Pancreas (tissue), 10 donors: ENCODE data around the gene EEIG2. TPM values are rescaled to one million over a fixed set of nuclear protein-coding genes. Genes with fewer than 3 reads are reported as not detected.

Experiments used
- ATAC-seq, 4 donors: fragments of 200-7000 bp; cut with Tn5 transposase; one replicate each; pipeline versions ENCODE4 v1.8.0 to v1.9.1; 2020; ENCODE audit warnings: mild to moderate bottlenecking in 4 of 4, moderate library complexity in 4 of 4
- DNase-seq, 6 donors: peaks; one replicate each; pipeline ENCODE4 v3.0.0-alpha.2; 2020
- FAIRE-seq: peaks from 2 replicates; lab custom pipeline; 2012; peaks lifted over from hg19 to GRCh38; lab: Jason Lieb, UNC
- H3K27ac ChIP-seq, 4 donors: fragments of 200-600 bp; sonication (generic); 1 replicate in 3 of 4; 2 replicates in 1 of 4; pipeline versions ENCODE4 v1.5.0 to v1.8.0; 2020
- H3K27me3 ChIP-seq, 4 donors: fragments of 200-600 bp; one replicate each; pipeline ENCODE4 v1.8.0; 2021
- H3K36me3 ChIP-seq, 3 donors: fragments of 200-600 bp; sonication (generic) in 1 of 3; one replicate each; pipeline versions ENCODE4 v1.5.0 to v1.8.0; 2020 to 2021
- H3K4me1 ChIP-seq, 3 donors: fragments of 200-600 bp; one replicate each; pipeline ENCODE4 v1.8.0; 2021
- H3K4me3 ChIP-seq, 4 donors: fragments of 200-600 bp; sonication (generic) in 2 of 4; one replicate each; pipeline versions ENCODE4 v1.5.0 to v1.8.0; 2020 to 2021
- H3K9me3 ChIP-seq, 4 donors: fragments of 200-600 bp; one replicate each; pipeline ENCODE4 v1.8.0; 2021
- WGBS, 2 donors: extraction: QIAGEN DNeasy Blood & Tissue Kit; methylation state at CpG; one replicate each; pipeline ENCODE4 v1.1.7; 2013; 5-methylcytosine and 5-hydroxymethylcytosine counted together
- intact Hi-C, 3 donors: fragments of 100-400 bp; cut with DNase I; formaldehyde crosslinking; loops; one replicate each; pipeline versions ENCODE4 v1.11.1 to v1.14.2; 2022
- polyA plus RNA-seq, 2 donors: library from polyadenylated mRNA; stranded (reverse); fragments of 200-250 nt; gene quantifications; one replicate each; pipeline ENCODE4 v1.2.3, GENCODE V29; 2013
- total RNA-seq, 6 donors: library from RNA; stranded (reverse); fragmentation: NEBNext Ultra II Directional in 4 of 6; extraction: Animal tissue kit (Norgen Biotek cat#: 25700) in 4 of 6; gene quantifications; one replicate each; pipeline versions ENCODE4 v1.2.1 to v1.2.4, GENCODE V29; 2021 to 2023
- TF ChIP-seq, protein P1 (sequence below), 4 donors: fragments of 200-600 bp; sonication (generic) in 3 of 4; IDR thresholded peaks; one replicate each; pipeline versions ENCODE4 v1.5.0 to v1.8.0; 2021; ENCODE audit warnings: antibody characterized with exemption in 4 of 4
- donor health status: healthy with polysubstance abuse.
- donor health status: DM: no; HTN: no; CAD: no; lungs with moderate emphysema.
- donor health status: DM: no; HTN: no; CAD: no.
- donor health status: control.
- donor health status: control.
- donor health status: Bipolar disorder and iron deficiency.
- donor health status: DM: yes; HTN: yes; CAD: no.
- donor health status: DM: no; HTN: no; CAD: no.
- donor health status: DM: no; HTN: no; CAD: no.
- donor health status: DM: yes; HTN: yes; CAD: no.

The EEIG2 gene
- total and polyA plus RNA-seq, 8 donors, result 1.7 to 13.0 (median 2.8) TPM

DNA sequence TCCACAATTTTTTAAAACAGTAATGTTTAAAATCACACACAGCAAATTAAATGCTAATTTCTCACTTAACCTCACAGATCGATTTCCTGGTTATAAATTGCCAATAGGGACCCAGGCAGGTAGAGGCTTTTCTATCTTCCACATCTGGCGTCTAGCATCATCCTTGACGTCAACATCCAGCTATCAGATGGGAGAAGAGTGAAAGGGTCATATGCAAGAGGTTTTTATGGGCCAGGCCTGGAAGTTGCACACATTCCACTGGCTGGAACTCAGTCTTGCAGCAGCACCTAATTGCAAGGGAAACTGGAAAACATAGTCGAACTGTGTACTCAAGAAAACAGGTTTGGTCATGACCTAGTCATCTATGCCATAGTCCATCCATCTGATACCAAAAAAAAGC lies 6.0 kb upstream of the EEIG2 start:
- TF ChIP-seq, protein P1, sequence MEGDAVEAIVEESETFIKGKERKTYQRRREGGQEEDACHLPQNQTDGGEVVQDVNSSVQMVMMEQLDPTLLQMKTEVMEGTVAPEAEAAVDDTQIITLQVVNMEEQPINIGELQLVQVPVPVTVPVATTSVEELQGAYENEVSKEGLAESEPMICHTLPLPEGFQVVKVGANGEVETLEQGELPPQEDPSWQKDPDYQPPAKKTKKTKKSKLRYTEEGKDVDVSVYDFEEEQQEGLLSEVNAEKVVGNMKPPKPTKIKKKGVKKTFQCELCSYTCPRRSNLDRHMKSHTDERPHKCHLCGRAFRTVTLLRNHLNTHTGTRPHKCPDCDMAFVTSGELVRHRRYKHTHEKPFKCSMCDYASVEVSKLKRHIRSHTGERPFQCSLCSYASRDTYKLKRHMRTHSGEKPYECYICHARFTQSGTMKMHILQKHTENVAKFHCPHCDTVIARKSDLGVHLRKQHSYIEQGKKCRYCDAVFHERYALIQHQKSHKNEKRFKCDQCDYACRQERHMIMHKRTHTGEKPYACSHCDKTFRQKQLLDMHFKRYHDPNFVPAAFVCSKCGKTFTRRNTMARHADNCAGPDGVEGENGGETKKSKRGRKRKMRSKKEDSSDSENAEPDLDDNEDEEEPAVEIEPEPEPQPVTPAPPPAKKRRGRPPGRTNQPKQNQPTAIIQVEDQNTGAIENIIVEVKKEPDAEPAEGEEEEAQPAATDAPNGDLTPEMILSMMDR (IDR thresholded peaks at IDR 0.05), result no peak
- Histone ChIP-seq H3K9me3 (no peaks in the 10 kb centered on the region), H3K36me3 (no peaks in the 10 kb centered on the region), H3K4me1 (no peaks in the 10 kb centered on the region), H3K27ac (no peak overlapping the region), H3K27me3 (no peaks in the 10 kb centered on the region), H3K4me3 (no peak overlapping the region)
- 68 to 74% methylated on average over 4 of the region's 4 CpGs for WGBS, 2 donors
- intact Hi-C loops, result no loop called here
- ATAC-seq (no peak), DNase-seq (no peak), FAIRE-seq (no peak)

GRCh38 chr1:108554682-108555427 lies 5.0 kb upstream of the EEIG2 start:
- Histone ChIP-seq H3K27ac (no peak overlapping the region), H3K9me3 (no peaks in the 10 kb centered on the region), H3K4me1 (no peaks in the 10 kb centered on the region), H3K4me3 (no peak overlapping the region), H3K27me3 (no peaks in the 10 kb centered on the region), H3K36me3 (no peaks in the 10 kb centered on the region)
- no peak for DNase-seq
- FAIRE-seq, result no peak
- no peak for ATAC-seq
- intact Hi-C loops, result no loop called here
- TF ChIP-seq, protein P1 (IDR thresholded peaks at IDR 0.05), result no peak
- WGBS, 2 donors, result 76 to 78% methylated on average over 4 of the region's 4 CpGs

- DNase-seq (no peak), FAIRE-seq (no peak), ATAC-seq (no peak)
- H3K27me3 ChIP-seq, result no peaks in the 10 kb centered on the region
- H3K4me1 ChIP-seq, result peaks cover 0 to 4% (median under 1%) of the 10 kb centered on the region in 3 donors
- H3K4me3 ChIP-seq, result no peak overlapping the region
- TF ChIP-seq, protein P1 (IDR thresholded peaks at IDR 0.05), result no peak
- H3K36me3 ChIP-seq, result no peaks in the 10 kb centered on the region
- no peaks in the 10 kb centered on the region for H3K9me3 ChIP-seq
- intact Hi-C loops, result no loop called here
- H3K27ac ChIP-seq, result no peak overlapping the region
These were observed 3.8 kb upstream of the EEIG2 start for GRCh38 chr1:108556066-108556465.

GRCh38 chr1:108556499-108556898 lies 3.4 kb upstream of the EEIG2 start:
- peaks cover 0 to 9% (median 5%) of the 10 kb centered on the region in 3 donors for H3K4me1 ChIP-seq
- no peak overlapping the region for H3K4me3 ChIP-seq
- ATAC-seq (peak in 2 of 4 donors; percentile 19 to 29), FAIRE-seq (no peak), DNase-seq (peak in 1 of 6 donors; percentile 20)
- TF ChIP-seq, protein P1 (IDR thresholded peaks at IDR 0.05), result no peak
- 65 to 69% methylated on average over 4 of the region's 4 CpGs for WGBS, 2 donors
- no peaks in the 10 kb centered on the region for H3K36me3 ChIP-seq
- intact Hi-C loops, result no loop called here
- no peaks in the 10 kb centered on the region for H3K9me3 ChIP-seq
- no peaks in the 10 kb centered on the region for H3K27me3 ChIP-seq
- peak overlapping the region in 1 of 4 donors; percentile 33 for H3K27ac ChIP-seq

GRCh38 chr1:108557296-108557695 lies 2.6 kb upstream of the EEIG2 start:
- DNase-seq (no peak), ATAC-seq (no peak), FAIRE-seq (no peak)
- H3K27ac ChIP-seq, result peak overlapping the region in 1 of 4 donors; percentile 33
- intact Hi-C loops, result no loop called here
- H3K4me1 ChIP-seq, result peaks cover 0 to 17% (median 5%) of the 10 kb centered on the region in 3 donors
- no peak overlapping the region for H3K4me3 ChIP-seq
- H3K9me3 ChIP-seq, result no peaks in the 10 kb centered on the region
- no peaks in the 10 kb centered on the region for H3K27me3 ChIP-seq
- no peaks in the 10 kb centered on the region for H3K36me3 ChIP-seq
- TF ChIP-seq, protein P1 (IDR thresholded peaks at IDR 0.05), result no peak
